ENCODE data around the gene KRTDAP. TPM values are rescaled to one million over a fixed set of nuclear protein-coding genes. Genes with fewer than 3 reads are reported as not detected.

The KRTDAP gene
- total RNA-seq, 1 experiment from 2014 or later, result not detected

- CTCF ChIA-PET, result interaction anchor here (0.6 to 1.8 kb wide), 11 partner anchors 10 to 518 kb away, joined by 3 to 9 read pairs (median 4); no protein-coding TSS in a partner anchor
- intact Hi-C loops (cut with micrococcal nuclease), result no loop called here
- Mint-ChIP-seq H3K9me3 (ENCODE audit: unreplicated experiment) (no peaks in the 10 kb centered on the region), H3K36me3 (ENCODE audit: insufficient read depth, unreplicated experiment) (no peaks in the 10 kb centered on the region), H3K4me1 (ENCODE audit: insufficient read depth, unreplicated experiment) (peaks cover 29% of the 10 kb centered on the region), H3K27me3 (ENCODE audit: insufficient read depth, unreplicated experiment) (no peaks in the 10 kb centered on the region), H3K4me3 (ENCODE audit: unreplicated experiment) (no peak overlapping the region), H3K27ac (ENCODE audit: low read depth, unreplicated experiment) (no peak overlapping the region)
- BruUV-seq (replicated peaks), result no TSS peak
- no peak for TF ChIP-seq CTCF (IDR thresholded peaks at IDR 0.05; ENCODE audit: unreplicated experiment)
- no peak for DNase-seq (ENCODE audit: unreplicated experiment)
- POLR2A ChIA-PET, result interaction anchor here (0.6 kb wide), 1 partner anchor 21 kb away, joined by 3 read pairs; no protein-coding TSS in a partner anchor
Measured at GRCh38 chr19:35516310-35516709, 26.0 kb upstream of the KRTDAP start.

- ChIA-PET POLR2A (no interaction called here), CTCF (interaction anchor here (0.6 to 1.7 kb wide), 6 partner anchors 19 to 179 kb away, joined by 3 to 14 read pairs (median 4); no protein-coding TSS in a partner anchor)
- TF ChIP-seq CTCF (IDR thresholded peaks at IDR 0.05; ENCODE audit: unreplicated experiment), result no peak
- Mint-ChIP-seq H3K4me3 (ENCODE audit: unreplicated experiment) (no peak overlapping the region), H3K4me1 (ENCODE audit: insufficient read depth, unreplicated experiment) (peaks cover 26% of the 10 kb centered on the region), H3K9me3 (ENCODE audit: unreplicated experiment) (no peaks in the 10 kb centered on the region), H3K27me3 (ENCODE audit: insufficient read depth, unreplicated experiment) (no peaks in the 10 kb centered on the region), H3K27ac (ENCODE audit: low read depth, unreplicated experiment) (no peak overlapping the region), H3K36me3 (ENCODE audit: insufficient read depth, unreplicated experiment) (no peaks in the 10 kb centered on the region)
- BruUV-seq (replicated peaks), result no TSS peak
- peak; percentile 25 for DNase-seq (ENCODE audit: unreplicated experiment)
- intact Hi-C loops (cut with micrococcal nuclease), result no loop called here
Measured at GRCh38 chr19:35514282-35514809, 24.1 kb upstream of the KRTDAP start.

GRCh38 chr19:35513628-35514281 is 23.5 kb upstream of the KRTDAP start, which contains the start of gene DMKN:
Gene DMKN, minus strand, starts transcription at chr19:35513649. Its CDS starts 174 bp downstream, at chr19:35513475.
- peak; percentile 87 for DNase-seq (ENCODE audit: unreplicated experiment)
- ChIA-PET POLR2A (interaction anchor here (0.6 kb wide), 1 partner anchor 391 kb away, joined by 3 read pairs; no protein-coding TSS in a partner anchor), CTCF (interaction anchor here (0.6 to 1.7 kb wide), 5 partner anchors 18 to 179 kb away, joined by 3 to 14 read pairs (median 4); no protein-coding TSS in a partner anchor)
- intact Hi-C loops (cut with micrococcal nuclease), result no loop called here
- Mint-ChIP-seq H3K36me3 (ENCODE audit: insufficient read depth, unreplicated experiment) (no peaks in the 10 kb centered on the region), H3K9me3 (ENCODE audit: unreplicated experiment) (no peaks in the 10 kb centered on the region), H3K27ac (ENCODE audit: low read depth, unreplicated experiment) (peak within 1 kb of the TSS; percentile 72), H3K4me3 (ENCODE audit: unreplicated experiment) (no peak within 1 kb of the TSS), H3K4me1 (ENCODE audit: insufficient read depth, unreplicated experiment) (peaks cover 25% of the 10 kb centered on the region), H3K27me3 (ENCODE audit: insufficient read depth, unreplicated experiment) (no peaks in the 10 kb centered on the region)
- no peak for TF ChIP-seq CTCF (IDR thresholded peaks at IDR 0.05; ENCODE audit: unreplicated experiment)
- BruUV-seq (replicated peaks), result no TSS peak

- Mint-ChIP-seq H3K9me3 (ENCODE audit: unreplicated experiment) (no peaks in the 10 kb centered on the region), H3K4me3 (ENCODE audit: unreplicated experiment) (no peak overlapping the region), H3K27me3 (ENCODE audit: insufficient read depth, unreplicated experiment) (no peaks in the 10 kb centered on the region), H3K36me3 (ENCODE audit: insufficient read depth, unreplicated experiment) (no peaks in the 10 kb centered on the region), H3K27ac (ENCODE audit: low read depth, unreplicated experiment) (peak overlapping the region; percentile 72), H3K4me1 (ENCODE audit: insufficient read depth, unreplicated experiment) (peaks cover 18% of the 10 kb centered on the region)
- no TSS peak for BruUV-seq (replicated peaks)
- no peak for TF ChIP-seq CTCF (IDR thresholded peaks at IDR 0.05; ENCODE audit: unreplicated experiment)
- intact Hi-C loops (cut with micrococcal nuclease), result no loop called here
- POLR2A ChIA-PET, result interaction anchor here (0.6 kb wide), 1 partner anchor 390 kb away, joined by 3 read pairs; no protein-coding TSS in a partner anchor
- CTCF ChIA-PET, result interaction anchor here (0.7 to 1.1 kb wide), 3 partner anchors 79 to 239 kb away, joined by 3 to 4 read pairs (median 3); no protein-coding TSS in a partner anchor
- DNase-seq (ENCODE audit: unreplicated experiment), result no peak
Measured at GRCh38 chr19:35512831-35513627, 22.8 kb upstream of the KRTDAP start.
